AG04450 (cell line): Measurements from ENCODE around the gene ATP2C1. TPM values are rescaled to one million over a fixed set of nuclear protein-coding genes. Genes with fewer than 3 reads are reported as not detected.

Experiments
- CTCF ChIA-PET: fragments of 300-600, 350-600 bp; formaldehyde crosslinking; extraction: SDS; loops from one replicate; lab custom pipeline; 2022; ENCODE audit warnings: antibody characterized with exemption, inconsistent platforms; lab: Charles Lee
- POLR2A ChIA-PET: fragments of 350-600 bp; formaldehyde crosslinking; extraction: SDS; loops from one replicate; lab custom pipeline; 2021; ENCODE audit warnings: antibody characterized with exemption, inconsistent platforms; lab: Yijun Ruan, JAX
- DNase-seq: peaks from one replicate; pipeline ENCODE4 v3.0.0-alpha.2; 2011; ENCODE audit warnings: low read depth, low spot score
- H3K27ac ChIP-seq: one replicate; pipeline ENCODE4 v1.5.1; 2012; ENCODE audit warnings: low read depth, low read length, control low read depth
- H3K27me3 ChIP-seq: one replicate; pipeline ENCODE4 v1.6.0; 2012; ENCODE audit warnings: low read length; ENCODE audit not compliant: control insufficient read depth, insufficient read depth
- H3K4me3 ChIP-seq: 2 replicates; pipeline ENCODE4 v1.5.1; 2011; ENCODE audit warnings: mild to moderate bottlenecking, low read depth, low read length, control low read depth
- H3K9me3 ChIP-seq: 2 replicates; pipeline ENCODE4 v1.5.1; 2012; ENCODE audit warnings: low read length; ENCODE audit not compliant: control insufficient read depth, insufficient read depth
- CTCF ChIP-seq: IDR thresholded peaks from 2 replicates; pipeline ENCODE4 v1.5.1; 2011; ENCODE audit warnings: low read depth, low read length, control low read depth, inconsistent platforms
- polyA plus RNA-seq: library from polyadenylated mRNA; depleted of rRNA; stranded (reverse); fragments of >200 nt; gene quantifications from 2 replicates; pipeline ENCODE4 v1.2.3, GENCODE V29; 2011; rRNA removed
- small RNA-seq: library from RNA; depleted of rRNA; stranded (forward); fragments of <200 nt; gene quantifications from one replicate; pipeline ENCODE3, GENCODE V24; 2012; ENCODE audit warnings: low read depth; ENCODE audit not compliant: insufficient read length

The ATP2C1 gene
- polyA plus RNA-seq, 1 experiment, result 103 TPM

GRCh38 chr3:131048030-131048429 is 154.1 kb downstream of the ATP2C1 start:
- POLR2A ChIA-PET, result no interaction called here
- TF ChIP-seq CTCF, result no peak
- CTCF ChIA-PET, result no interaction called here

GRCh38 chr3:131050001-131050400 is 156.1 kb downstream of the ATP2C1 start:
- H3K27me3 ChIP-seq, result no peaks in the 10 kb centered on the region
- H3K27ac ChIP-seq, result no peak overlapping the region
- H3K9me3 ChIP-seq, result no peaks in the 10 kb centered on the region
- ChIA-PET CTCF (no interaction called here), POLR2A (no interaction called here)
- no peak for TF ChIP-seq CTCF
- no peak overlapping the region for H3K4me3 ChIP-seq
- no peak for DNase-seq

More at GRCh38 chr3:131048030-131048429, 154.1 kb downstream of the ATP2C1 start:
- Histone ChIP-seq H3K27me3 (no peaks in the 10 kb centered on the region), H3K9me3 (no peaks in the 10 kb centered on the region), H3K27ac (no peak overlapping the region), H3K4me3 (no peak overlapping the region)
- no peak for DNase-seq

GRCh38 chr3:131053043-131053859 is 159.4 kb downstream of the ATP2C1 start:
- no peak overlapping the region for H3K27ac ChIP-seq
- no peaks in the 10 kb centered on the region for H3K27me3 ChIP-seq
- no peak overlapping the region for H3K4me3 ChIP-seq
- DNase-seq, result no peak
- ChIA-PET CTCF (interaction anchor here (1.2 kb wide), 1 partner anchor 11 kb away, joined by 4 read pairs; no protein-coding TSS in a partner anchor), POLR2A (no interaction called here)
- peak; percentile 28; the same call in 1 of the 2 replicates for TF ChIP-seq CTCF
- H3K9me3 ChIP-seq, result no peaks in the 10 kb centered on the region

Small RNA genes within 50 kb of the gene (small RNA-seq; reads per million reads assigned to genes)
- not detected for gene RF00019

Other genes with a start within 250 kb of the ATP2C1 start
- gene PIK3R4, start 147.3 kb upstream of the ATP2C1 start, polyA plus RNA-seq, result 23.5 and 25.6 TPM in 2 replicates
- gene ASTE1, start 132.7 kb downstream of the ATP2C1 start, polyA plus RNA-seq, result 6.4 and 8.5 TPM in 2 replicates
- 3.2 and 4.0 TPM in 2 replicates for gene NEK11, start 132.8 kb downstream of the ATP2C1 start, polyA plus RNA-seq